LNCaP clone FGC (cell line): ENCODE measurements around the gene POLE.
A peak's percentile ranks its signal among the peaks of the same experiment; 100 is the strongest.

Experiments
- DNase-seq: peaks from one replicate; pipeline ENCODE4 v3.0.0-alpha.2; 2011; ENCODE audit warnings: low read depth
- H3K4me3 ChIP-seq: 2 replicates; pipeline ENCODE4 v1.5.1; 2011; ENCODE audit warnings: mild to moderate bottlenecking, low read depth, low read length, control low read depth
- TF ChIP-seq, protein P1 (sequence below): IDR thresholded peaks from 2 replicates; pipeline ENCODE4 v1.5.1; 2012; ENCODE audit warnings: mild to moderate bottlenecking; ENCODE audit not compliant: control insufficient read depth, insufficient read depth; ENCODE audit errors: extremely low read depth

The POLE gene

DNA sequence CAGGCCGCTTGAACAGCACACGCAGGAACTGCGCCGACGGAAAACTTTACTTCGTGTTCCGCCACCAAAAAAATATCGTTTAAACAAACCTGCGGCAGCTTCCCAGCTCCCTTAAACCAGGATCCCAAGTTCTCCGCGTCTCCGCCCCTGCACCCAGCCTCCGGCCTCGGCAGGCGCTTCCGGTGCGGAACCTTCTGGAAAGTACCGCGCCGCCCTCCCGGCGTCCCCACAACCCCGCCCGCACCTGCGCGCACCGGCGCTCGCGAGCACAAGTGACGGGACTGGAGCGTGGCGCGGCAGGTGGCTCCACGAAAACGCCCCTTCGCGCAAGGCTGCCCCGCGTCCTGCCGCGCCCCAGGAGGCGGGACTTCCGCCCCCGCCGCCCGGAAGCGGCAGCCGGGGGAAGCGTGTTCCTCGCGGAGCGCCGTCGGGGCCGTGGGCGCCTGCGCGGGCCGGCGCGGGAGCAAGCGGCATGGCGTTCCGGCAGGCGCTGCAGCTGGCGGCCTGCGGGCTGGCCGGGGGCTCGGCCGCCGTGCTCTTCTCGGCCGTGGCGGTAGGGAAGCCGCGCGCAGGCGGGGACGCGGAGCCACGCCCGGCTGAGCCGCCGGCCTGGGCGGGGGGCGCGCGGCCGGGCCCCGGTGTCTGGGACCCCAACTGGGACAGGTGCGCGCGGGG, 23.4 kb upstream of the POLE start, which contains the start of gene PGAM5:
Gene PGAM5, plus strand, starts transcription at position 438 of the 675 bp plus-strand sequence. Its CDS starts 35 bp downstream, at position 473.
- H3K4me3 ChIP-seq = peak within 1 kb of the TSS; percentile 92
- DNase-seq = peak; percentile 77
- TF ChIP-seq, protein P1, sequence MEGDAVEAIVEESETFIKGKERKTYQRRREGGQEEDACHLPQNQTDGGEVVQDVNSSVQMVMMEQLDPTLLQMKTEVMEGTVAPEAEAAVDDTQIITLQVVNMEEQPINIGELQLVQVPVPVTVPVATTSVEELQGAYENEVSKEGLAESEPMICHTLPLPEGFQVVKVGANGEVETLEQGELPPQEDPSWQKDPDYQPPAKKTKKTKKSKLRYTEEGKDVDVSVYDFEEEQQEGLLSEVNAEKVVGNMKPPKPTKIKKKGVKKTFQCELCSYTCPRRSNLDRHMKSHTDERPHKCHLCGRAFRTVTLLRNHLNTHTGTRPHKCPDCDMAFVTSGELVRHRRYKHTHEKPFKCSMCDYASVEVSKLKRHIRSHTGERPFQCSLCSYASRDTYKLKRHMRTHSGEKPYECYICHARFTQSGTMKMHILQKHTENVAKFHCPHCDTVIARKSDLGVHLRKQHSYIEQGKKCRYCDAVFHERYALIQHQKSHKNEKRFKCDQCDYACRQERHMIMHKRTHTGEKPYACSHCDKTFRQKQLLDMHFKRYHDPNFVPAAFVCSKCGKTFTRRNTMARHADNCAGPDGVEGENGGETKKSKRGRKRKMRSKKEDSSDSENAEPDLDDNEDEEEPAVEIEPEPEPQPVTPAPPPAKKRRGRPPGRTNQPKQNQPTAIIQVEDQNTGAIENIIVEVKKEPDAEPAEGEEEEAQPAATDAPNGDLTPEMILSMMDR = 0 out of 2 replicates have a peak, but pooled peaks have one; percentile 5

DNA sequence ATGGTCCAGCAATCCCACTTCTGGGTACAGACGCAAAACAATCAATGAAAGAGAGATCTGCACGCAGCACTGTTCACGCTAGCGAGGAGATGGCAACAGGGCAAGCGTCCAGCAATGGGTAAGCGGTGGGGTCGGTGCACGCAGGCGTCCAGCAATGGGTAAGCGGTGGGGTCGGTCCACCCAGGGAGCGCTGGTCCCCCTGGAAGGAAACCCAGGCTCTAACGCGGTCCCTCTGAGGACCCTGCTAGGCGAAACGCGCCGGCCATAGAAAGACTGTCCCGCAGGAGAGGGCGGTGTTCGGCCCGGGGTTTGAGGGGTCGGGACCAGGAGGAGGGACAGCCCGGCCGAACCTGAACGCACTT, 22.9 kb upstream of the POLE start:
- H3K4me3 ChIP-seq = peak overlapping the region; percentile 92
- DNase-seq = no peak
- TF ChIP-seq, protein P1 = no peak

DNA sequence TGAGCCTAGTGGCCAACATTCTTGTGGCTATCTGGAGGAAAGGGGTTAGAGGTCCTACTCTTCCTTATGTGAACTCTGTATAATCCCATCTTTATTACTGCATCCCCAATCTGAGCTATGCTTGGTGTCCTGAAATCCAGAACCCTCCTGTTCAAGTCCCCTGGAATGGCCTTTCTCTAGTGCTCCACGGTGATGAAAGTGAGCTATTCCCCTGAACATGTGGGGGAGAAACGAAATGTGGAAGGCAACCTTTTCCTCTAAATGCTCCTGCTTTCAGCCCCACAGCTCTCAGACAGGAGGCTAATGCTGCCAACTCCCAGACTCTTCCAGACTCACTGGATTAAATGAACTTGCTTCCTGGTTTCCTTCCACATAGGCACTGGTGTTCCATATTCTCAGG, 21.0 kb upstream of the POLE start:
- no peak for DNase-seq
- TF ChIP-seq, protein P1 = no peak
- H3K4me3 ChIP-seq = no peak overlapping the region

DNA sequence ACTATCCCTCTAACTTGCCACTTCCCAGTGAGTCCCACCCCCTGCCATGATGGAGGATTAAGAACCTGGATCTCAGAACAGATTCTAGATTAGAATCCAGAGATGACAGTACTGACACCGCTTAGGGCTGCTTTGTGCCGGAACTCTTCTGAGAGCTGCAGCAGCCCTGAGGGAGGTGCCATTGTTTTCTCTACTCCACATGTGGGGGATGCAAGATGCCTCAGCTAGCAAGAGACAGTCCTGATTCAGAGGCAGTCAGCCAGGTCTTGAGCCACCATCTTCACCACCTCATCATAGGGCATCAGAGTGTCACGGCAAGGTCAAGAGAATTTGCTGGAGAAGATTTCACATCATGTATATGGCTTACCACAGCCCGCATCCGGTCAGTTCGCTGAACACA, 20.1 kb upstream of the POLE start:
- TF ChIP-seq, protein P1 = no peak
- no peak overlapping the region for H3K4me3 ChIP-seq
- no peak for DNase-seq

DNA sequence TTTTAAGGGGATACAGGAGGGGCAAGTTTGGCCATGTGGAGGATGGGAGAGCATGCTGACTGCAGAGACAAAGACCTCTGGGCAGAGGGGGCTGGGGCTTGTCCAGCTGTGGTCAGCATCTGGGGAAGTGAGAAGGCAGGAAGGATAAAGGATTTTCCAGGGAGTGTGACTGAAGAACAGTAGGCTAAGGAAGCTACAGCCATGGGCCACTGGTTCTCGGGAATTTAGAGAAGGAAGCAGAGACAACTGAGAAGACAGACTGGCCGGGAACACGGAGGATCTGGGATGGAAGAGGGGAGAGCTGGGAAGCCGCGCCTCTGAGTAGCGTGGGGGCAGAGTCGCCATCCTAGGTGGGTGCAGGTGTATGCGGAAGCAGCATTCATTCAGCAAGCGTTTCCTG, 16.5 kb upstream of the POLE start:
- TF ChIP-seq, protein P1 = no peak
- no peak overlapping the region for H3K4me3 ChIP-seq
- no peak for DNase-seq

DNA sequence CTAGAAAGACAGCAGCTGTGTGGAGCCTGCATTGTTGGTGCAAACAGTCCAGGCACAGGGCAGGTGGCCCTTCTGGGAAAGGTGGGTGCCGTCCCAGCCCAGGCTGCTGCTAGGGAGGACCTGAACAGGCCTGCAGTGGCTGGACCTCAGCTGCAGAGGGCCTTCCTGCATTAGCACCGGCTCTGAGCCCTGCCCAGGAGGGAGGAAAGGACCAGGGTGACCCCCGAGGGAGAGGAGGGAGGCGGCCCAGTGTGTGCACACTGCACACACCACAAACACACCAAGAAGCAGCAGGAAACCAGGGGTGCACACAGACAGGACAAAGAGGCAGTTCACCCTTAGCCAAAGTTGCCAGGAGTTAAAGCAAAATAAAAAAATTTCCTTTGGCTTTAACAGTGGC, 15.5 kb upstream of the POLE start:
- TF ChIP-seq, protein P1 = no peak
- no peak for DNase-seq
- no peak overlapping the region for H3K4me3 ChIP-seq
